HCT116 (cell line): ENCODE measurements around the gene PLGRKT. TPM values are rescaled to one million over a fixed set of nuclear protein-coding genes. Genes with fewer than 3 reads are reported as not detected.

Source experiments
- ATAC-seq: fragments of 200-7000 bp; cut with Tn5 transposase; 2 replicates; pipeline ENCODE4 v1.9.1; 2020; ENCODE audit warnings: mild to moderate bottlenecking, moderate library complexity
- BruUV-seq: library from RNA; stranded (reverse); fragments of 400-500 nt; replicated peaks from 2 replicates; lab custom pipeline; 2021; lab: Mats Ljungman, UMichigan
- CTCF ChIA-PET: fragments of 300-600 bp; sonication (Branson Sonifier 250); formaldehyde crosslinking; loops from one replicate; lab custom pipeline; 2021; ENCODE audit warnings: antibody characterized with exemption; lab: Charles Lee
- POLR2A ChIA-PET: fragments of 300-600, 350-600 bp; sonication (Branson Sonifier 250); formaldehyde crosslinking; loops from one replicate; lab custom pipeline; 2021; ENCODE audit warnings: antibody characterized with exemption; lab: Charles Lee
- RAD21 ChIA-PET, 2 experiments: fragments of 300-600 bp; sonication (Branson Sonifier 250); formaldehyde crosslinking; loops; one replicate each; lab custom pipeline; 2023; ENCODE audit warnings: low total read pairs in 2 of 2; ENCODE audit not compliant: uncharacterized antibody in 2 of 2, unreplicated experiment in 2 of 2, low non-redundant PET in 1 of 2; lab: Charles Lee
- DNase-seq: peaks from one replicate; pipeline ENCODE4 v3.0.0-alpha.2; 2010; ENCODE audit warnings: low read depth, low spot score
- H2AFZ ChIP-seq: fragments of 200-600 bp; shearing (Covaris generic), sonication (generic); 2 replicates; pipeline ENCODE4 v1.6.1; 2017; ENCODE audit warnings: low read depth, mixed run types, mixed read lengths, antibody characterized with exemption, low read length; ENCODE audit not compliant: poor library complexity, severe bottlenecking
- H3K27ac ChIP-seq: 2 replicates; pipeline ENCODE4 v1.5.1; 2012; ENCODE audit warnings: low read depth, low read length
- H3K27me3 ChIP-seq: fragments of 200-600 bp; sonication (generic); 2 replicates; pipeline ENCODE4 v1.6.1; 2016; ENCODE audit warnings: mixed run types, low read length, mixed read lengths; ENCODE audit not compliant: insufficient read depth
- H3K36me3 ChIP-seq, 2 experiments: fragments of 200-500 bp in 1 of 2; fragments of 200-600 bp in 1 of 2; sonication (Bioruptor generic) in 1 of 2; sonication (generic) in 1 of 2; 2 replicates each; pipeline versions ENCODE4 v1.5.1 to v1.6.1; 2014 to 2016; ENCODE audit warnings: low read length in 2 of 2, inconsistent platforms in 1 of 2, mixed read lengths in 1 of 2, mixed run types in 1 of 2; ENCODE audit not compliant: insufficient read depth in 2 of 2, control insufficient read depth in 1 of 2
- H3K4me1 ChIP-seq, 2 experiments: fragments of 200-600 bp in 1 of 2; sonication (generic) in 1 of 2; 2 replicates each; pipeline versions ENCODE4 v1.5.1 to v1.6.1; 2012 to 2017; ENCODE audit warnings: low read length in 2 of 2, inconsistent platforms in 1 of 2, mild to moderate bottlenecking in 1 of 2, mixed read lengths in 1 of 2, mixed run types in 1 of 2, moderate library complexity in 1 of 2; ENCODE audit not compliant: insufficient read depth in 2 of 2, control insufficient read depth in 1 of 2
- H3K4me2 ChIP-seq: fragments of 200-600 bp; sonication (generic); 2 replicates; pipeline ENCODE4 v1.6.1; 2017; ENCODE audit warnings: mixed run types, low read length, mixed read lengths
- H3K4me3 ChIP-seq, 2 experiments: fragments of 200-600 bp in 1 of 2; sonication (generic) in 1 of 2; replicated peaks in 1 of 2; 2 replicates each; pipeline ENCODE4 v1.5.1; 2011 to 2016; ENCODE audit warnings: low read length in 2 of 2, control low read depth in 1 of 2, low read depth in 1 of 2, mild to moderate bottlenecking in 1 of 2, mixed read lengths in 1 of 2, mixed run types in 1 of 2
- H3K79me2 ChIP-seq: fragments of 200-600 bp; sonication (generic); 2 replicates; pipeline ENCODE4 v1.6.1; 2017; ENCODE audit warnings: mild to moderate bottlenecking, mixed run types, low read length, moderate library complexity, mixed read lengths; ENCODE audit not compliant: insufficient read depth
- H3K9ac ChIP-seq: fragments of 200-600 bp; sonication (generic); 2 replicates; pipeline ENCODE4 v1.6.1; 2016; ENCODE audit warnings: low read length, mixed read lengths
- H3K9me2 ChIP-seq: fragments of 200-600 bp; sonication (generic), shearing (Covaris generic); 2 replicates; pipeline ENCODE4 v1.6.1; 2017; ENCODE audit warnings: mixed run types, mild to moderate bottlenecking, moderate library complexity; ENCODE audit not compliant: insufficient read depth
- H3K9me3 ChIP-seq, 2 experiments: fragments of 200-500 bp in 1 of 2; fragments of 200-600 bp in 1 of 2; sonication (Bioruptor generic) in 1 of 2; sonication (generic) in 1 of 2; 2 replicates each; pipeline ENCODE4 v1.6.1; 2014 to 2017; ENCODE audit warnings: low read length in 2 of 2, mixed read lengths in 2 of 2, inconsistent platforms in 1 of 2, low read depth in 1 of 2, mild to moderate bottlenecking in 1 of 2, mixed run types in 1 of 2, moderate library complexity in 1 of 2; ENCODE audit not compliant: control insufficient read depth in 1 of 2, insufficient read depth in 1 of 2
- H4K20me1 ChIP-seq: fragments of 200-600 bp; sonication (generic), shearing (Covaris generic); 2 replicates; pipeline ENCODE4 v1.6.1; 2017; ENCODE audit warnings: mixed run types, mild to moderate bottlenecking, moderate library complexity; ENCODE audit not compliant: insufficient read depth
- POLR2A ChIP-seq: IDR thresholded peaks from 2 replicates; pipeline ENCODE4 v1.7.0; 2011; ENCODE audit warnings: borderline replicate concordance; ENCODE audit not compliant: insufficient read depth, insufficient read length; ENCODE audit errors: extremely low read depth
- REST ChIP-seq: IDR thresholded peaks from 2 replicates; pipeline ENCODE4 v1.6.1; 2012; ENCODE audit warnings: low read depth
- SIN3A ChIP-seq: IDR thresholded peaks from 2 replicates; pipeline ENCODE4 v1.6.1; 2012; ENCODE audit warnings: low read depth
- SP1 ChIP-seq: IDR thresholded peaks from 2 replicates; pipeline ENCODE4 v1.6.1; 2012; ENCODE audit warnings: low read depth
- intact Hi-C: fragments of 100-400 bp; cut with micrococcal nuclease; formaldehyde crosslinking; loops from 2 replicates; pipeline ENCODE4 v1.10.0; 2022
- total RNA-seq: library from RNA; stranded (reverse); gene quantifications from one replicate; pipeline ENCODE4 v1.2.1, GENCODE V29; 2021; ENCODE audit not compliant: unreplicated experiment
- TF ChIP-seq, protein P1 (sequence below): IDR thresholded peaks from 2 replicates; pipeline ENCODE4 v1.6.1; 2012

PLGRKT gene
- total RNA-seq, 1 experiment from 2014 or later, result 23.8 TPM

GRCh38 chr9:5452286-5452609, 14.5 kb upstream of the PLGRKT start:
- Histone ChIP-seq H3K27ac (no peak overlapping the region), H3K79me2 (no peaks in the 10 kb centered on the region), H4K20me1 (no peaks in the 10 kb centered on the region), H3K4me3 (no peak overlapping the region), H3K36me3 (no peaks in the 10 kb centered on the region), H3K9me2 (no peaks in the 10 kb centered on the region), H3K27me3 (no peaks in the 10 kb centered on the region), H3K4me1 (peaks cover 0 to 29% of the 10 kb centered on the region in 2 experiments; a peak in 3 of 4 replicates), H3K4me2 (no peak overlapping the region), H3K9ac (no peak overlapping the region), H3K9me3 (no peaks in the 10 kb centered on the region), H2AFZ (no peak overlapping the region)
- ATAC-seq, result no peak
- TF ChIP-seq, protein P1, sequence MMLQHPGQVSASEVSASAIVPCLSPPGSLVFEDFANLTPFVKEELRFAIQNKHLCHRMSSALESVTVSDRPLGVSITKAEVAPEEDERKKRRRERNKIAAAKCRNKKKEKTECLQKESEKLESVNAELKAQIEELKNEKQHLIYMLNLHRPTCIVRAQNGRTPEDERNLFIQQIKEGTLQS, result no peak
- TF ChIP-seq SP1 (no peak), POLR2A (no peak), SIN3A (no peak), REST (no peak)
- RAD21 ChIA-PET, result no interaction called here
- intact Hi-C loops, result loop anchor here (5.0 to 10.0 kb wide), 3 partner anchors 60 to 263 kb away; partner anchors contain the start of gene PDCD1LG2
- CTCF ChIA-PET, result no interaction called here
- DNase-seq, result no peak
- no TSS peak for BruUV-seq
- POLR2A ChIA-PET, result no interaction called here
